ENCODE data around the gene LONP2.
"Not testable (repeated sequence)": the region's sequence is repeated elsewhere in the genome, so short reads cannot be mapped to it uniquely, and the experiment has no call there.

Gene LONP2

DNA sequence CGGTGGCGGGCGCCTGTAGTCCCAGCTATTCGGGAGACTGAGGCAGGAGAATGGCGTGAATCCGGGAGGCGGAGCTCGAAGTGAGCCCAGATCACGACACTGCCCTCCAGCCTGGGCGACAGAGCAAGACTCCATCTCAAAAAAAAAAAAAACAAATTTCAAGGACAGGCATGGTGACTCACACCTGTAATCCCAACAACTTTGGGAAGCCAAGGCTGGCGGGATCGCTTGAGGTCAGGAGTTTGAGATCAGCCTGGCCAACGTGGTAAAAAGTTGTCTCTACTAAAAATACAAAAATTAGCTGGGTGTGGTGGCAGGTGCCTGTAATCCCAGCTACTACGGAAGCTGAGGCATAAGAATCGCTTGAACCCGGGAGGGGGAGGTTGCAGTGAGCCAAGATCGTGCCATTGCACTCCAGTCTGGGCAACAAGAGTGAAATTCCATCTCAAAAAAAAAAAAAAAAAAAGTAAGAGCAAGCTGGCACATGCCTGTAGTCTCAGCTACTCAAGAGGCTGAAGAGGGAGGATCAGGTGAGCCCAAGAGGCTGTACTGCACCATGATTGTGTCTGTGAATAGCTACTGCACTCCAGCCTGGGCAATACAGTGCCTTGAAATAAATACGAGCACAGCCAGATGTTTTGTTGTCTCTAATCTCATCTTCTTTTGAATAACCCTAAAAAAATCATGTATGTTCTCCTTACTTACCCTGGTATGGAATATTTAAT is 126.7 kb downstream of the LONP2 start:
- DNase-seq = not testable (repeated sequence)

DNA sequence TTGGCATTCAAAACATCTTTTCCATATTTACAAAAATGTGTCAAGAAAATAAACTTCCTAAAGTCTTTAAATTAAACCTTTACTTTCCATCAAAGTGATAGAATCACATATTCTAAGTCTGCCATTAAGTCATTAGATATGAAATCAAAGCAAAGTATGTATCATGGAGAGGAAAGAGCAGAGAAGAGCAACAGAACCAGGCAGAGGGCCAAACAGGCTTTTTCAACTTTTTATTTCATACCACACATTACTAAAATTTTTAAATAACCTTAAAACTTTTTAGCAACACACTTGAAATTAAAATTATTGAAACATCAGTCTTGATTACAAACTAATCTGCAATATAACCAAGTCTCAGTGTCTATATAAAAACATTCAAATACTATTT is 127.3 kb downstream of the LONP2 start:
- DNase-seq = no peak

DNA sequence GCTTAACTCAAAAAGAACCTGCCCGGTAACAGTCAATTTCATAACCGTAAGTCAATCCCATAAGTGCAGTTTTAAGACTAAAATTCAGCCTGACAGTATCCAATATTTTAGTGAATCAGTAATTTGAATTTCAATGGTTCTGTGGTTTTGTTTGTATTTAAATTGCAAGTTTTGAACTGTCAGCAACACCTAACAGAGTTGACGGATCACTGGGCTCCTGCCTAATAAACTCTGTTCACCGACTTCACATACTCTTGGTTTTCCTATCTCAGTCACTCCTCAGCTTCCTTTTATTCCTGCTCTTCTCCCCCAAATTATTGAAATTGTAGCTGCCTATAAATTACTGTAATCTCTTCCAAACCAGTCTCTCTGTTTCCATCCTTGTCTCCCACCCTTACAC is 128.6 kb downstream of the LONP2 start:
- no peak for DNase-seq

DNA sequence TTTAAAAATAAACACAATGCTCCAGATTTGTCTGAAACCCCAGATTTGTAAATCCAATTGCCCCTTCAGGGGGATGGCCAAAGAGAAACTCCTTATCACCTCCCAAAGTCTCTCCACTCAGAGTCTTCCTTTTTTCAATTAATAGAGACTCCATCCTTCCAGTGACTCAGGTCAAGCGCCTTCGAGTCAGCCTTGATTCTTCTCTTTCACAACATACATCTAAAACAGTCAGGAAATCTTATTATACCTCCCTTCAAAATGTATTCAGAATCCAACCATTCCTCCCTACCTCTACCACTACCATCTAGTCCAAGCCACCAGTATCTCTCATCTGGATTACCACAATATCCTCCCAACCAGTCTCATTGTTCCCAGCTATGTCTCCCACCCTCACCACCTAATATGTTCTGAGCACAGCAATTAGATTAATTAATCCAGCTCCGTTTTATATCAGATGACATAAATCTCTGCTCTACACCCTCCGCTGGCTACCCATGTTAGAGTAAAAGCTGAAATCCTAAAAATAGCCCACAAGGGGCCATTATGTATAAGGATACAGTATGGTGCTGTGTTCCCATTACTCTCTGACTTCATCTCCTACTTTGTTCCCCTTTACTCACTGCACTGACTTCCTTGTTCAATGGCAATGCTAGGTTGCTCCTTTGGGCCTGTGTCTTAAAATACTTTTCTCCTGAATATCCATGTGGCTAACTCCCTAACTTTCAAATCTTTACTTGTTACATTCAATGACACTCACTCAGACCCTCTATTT is 129.3 kb downstream of the LONP2 start:
- no peak for DNase-seq

DNA sequence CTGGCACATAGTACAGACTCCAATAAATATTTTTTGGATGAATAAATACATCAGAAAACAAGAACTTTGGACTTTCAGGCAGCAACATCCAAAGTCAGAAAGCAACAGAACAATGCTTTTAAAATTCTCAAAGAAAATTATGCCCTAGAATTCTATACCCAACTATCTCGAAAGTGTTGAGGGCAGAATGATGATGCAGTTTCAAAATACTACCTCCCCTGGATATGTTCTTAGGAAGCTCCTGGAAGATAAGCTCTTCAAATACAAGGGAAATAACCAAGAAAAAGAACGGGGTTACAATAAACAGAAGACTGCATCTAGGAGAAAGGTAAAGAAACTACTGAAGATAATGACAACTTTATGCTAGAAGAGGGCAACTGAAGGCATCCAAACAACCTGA is 130.2 kb downstream of the LONP2 start:
- DNase-seq = no peak

DNA sequence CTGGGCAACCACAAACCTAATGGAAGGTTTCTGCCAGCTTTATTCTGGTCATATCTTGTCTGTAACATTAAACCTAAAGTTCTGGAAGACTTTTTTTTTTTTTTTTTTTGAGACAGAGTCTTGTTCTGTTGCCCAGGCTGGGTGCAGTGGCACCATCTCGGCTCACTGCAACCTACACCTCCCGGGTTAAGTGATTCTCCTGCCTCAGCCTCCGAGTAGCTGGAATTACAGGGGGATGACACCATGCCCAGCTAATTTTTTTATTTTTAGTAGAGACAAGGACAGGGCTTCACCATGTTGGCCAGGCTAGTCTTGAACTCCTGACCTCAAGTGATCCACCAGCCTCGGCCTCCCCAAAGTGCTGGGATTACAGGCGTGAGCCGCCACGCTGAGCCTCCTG is 133.2 kb downstream of the LONP2 start:
- not testable (repeated sequence) for DNase-seq

DNA sequence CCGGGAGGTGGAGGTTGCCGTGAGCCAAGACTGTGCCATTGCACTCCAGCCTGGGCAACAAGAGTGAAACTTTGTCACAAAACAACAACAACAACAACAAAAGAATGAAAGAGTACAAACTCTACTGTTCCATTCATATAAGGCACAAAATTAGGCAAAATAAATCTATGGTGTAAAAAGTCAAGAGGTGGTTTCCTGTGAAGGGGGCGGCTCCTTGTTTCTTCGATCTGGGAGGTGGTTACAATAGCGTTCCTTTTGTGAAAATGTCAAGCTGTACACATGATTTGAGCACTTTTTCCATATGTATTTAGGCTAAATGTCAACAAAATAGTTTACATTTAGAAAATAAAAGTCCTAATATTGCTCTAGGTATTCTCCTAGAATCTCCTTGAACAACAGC is 134.2 kb downstream of the LONP2 start:
- no peak for DNase-seq

DNA sequence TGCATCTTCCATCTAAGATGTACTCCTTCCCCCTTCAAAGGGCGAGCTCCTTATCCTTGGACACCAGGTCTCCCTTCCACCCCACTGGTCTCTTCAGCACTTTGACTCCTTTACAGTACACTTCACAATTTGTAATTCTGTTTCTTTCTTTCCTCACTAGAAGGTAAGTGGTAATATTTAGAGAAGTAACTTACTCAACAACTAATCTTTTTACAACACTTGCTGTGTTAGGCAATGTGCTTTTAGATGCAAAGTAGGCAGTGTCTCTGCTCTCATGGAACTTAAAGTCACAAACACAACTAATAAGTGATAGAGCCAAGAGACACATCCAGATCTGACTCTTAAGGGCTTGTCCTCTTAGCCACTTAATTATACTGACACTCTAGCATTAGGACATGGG is 134.7 kb downstream of the LONP2 start:
- no peak for DNase-seq

DNA sequence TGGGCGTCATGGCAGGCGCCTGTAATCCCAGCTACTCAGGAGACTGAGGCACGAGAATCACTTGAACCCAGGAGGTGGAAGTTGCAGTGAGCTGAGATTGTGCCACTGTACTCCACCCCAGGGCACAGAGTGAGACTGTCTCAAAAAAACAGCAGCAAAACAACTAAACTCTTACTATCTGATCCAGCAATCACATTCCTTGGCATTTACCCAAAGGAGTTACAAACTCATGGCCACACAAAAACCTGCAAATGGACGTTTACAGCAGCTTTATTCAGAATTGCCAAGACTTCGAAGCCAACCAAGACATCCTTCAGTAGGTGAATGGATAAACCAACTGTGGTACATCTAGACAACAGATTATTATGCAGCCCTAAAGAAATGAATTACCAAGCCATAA is 137.1 kb downstream of the LONP2 start:
- no peak for DNase-seq

DNA sequence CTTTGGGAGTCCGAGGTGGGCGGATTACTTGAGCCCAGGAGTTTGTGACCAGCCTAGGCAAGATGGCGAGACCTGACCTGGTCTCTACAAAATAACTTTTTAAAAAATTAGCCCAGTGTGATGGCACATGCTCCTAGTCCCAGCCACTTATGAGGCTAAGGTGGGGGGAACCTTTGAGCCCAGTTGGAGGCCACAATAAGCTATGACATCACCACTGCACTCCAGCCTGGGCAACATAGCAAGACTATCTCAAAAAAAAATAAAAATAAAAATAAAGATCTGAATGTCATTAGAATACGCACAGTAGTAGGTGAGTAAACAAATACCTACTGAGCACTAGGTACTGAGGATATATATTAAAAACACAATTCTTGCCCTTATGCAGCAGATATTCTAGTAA is 138.0 kb downstream of the LONP2 start:
- no peak for DNase-seq

DNA sequence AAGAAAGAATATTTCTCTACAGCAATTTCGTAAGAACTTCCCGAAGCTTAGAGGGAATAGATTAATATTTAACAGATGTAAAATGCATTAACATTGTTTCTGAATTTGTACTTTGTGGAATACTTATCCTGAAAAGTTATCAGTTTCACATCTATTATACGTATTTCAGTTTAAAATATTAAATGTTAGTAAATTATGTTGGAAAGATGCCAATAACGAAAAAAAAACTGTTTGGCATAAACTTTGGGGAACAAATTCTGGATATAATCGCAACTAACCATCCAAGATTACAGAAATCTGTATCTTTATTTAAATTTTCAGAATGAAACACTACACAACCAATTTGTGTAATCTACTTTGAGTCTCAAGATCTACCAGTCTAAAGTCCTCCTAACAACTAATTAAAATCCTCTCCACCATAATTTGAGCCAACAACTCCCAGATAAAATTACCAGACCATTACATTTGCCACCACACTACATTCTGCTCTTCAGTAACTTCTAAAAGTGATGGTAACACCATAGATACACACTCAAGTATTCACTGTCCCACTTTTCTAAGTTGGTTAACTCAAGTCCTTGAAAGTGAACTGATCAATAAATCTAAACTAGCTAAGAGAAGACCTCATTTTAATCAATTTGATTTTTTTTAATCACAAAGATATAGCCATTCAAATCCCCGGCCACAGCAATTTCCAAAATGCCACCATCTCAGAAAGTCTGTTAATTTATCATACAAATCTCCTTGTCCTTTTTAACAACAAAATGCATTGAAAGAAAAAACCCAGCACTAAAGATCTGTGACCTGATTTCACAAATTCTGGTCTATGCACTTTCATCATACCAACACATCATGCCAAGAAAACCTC is 139.1 kb downstream of the LONP2 start:
- DNase-seq = no peak

DNA sequence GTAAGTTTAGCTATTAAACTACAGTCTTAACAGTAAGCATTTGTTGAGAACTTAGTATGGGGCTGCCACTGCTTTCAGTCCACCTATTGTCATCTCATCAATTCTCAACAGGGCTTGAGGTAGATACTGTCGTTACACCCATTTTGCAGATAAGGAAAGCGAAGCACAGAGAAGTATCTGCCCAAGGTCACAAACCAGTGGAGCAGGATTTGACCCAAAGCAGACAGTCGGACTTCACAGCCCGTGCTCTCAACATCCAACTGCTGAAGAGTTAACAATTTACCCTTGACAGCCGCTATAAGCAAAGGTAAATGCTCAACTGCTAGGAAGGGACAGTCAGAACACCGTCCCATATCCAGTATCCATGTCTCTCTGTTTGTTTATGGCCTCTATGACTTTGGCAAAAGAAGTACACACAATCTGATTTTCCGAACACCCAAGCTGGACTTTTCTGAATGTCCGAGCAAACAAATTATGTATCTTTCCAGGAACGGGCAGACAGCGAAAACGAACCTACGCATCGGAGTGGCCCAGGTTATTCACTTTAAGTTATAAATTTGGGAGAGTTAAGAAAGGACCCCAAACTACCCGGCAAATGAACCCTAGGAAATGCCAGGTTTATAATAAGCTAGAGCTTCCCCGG is 139.9 kb downstream of the LONP2 start:
- DNase-seq = no peak

DNA sequence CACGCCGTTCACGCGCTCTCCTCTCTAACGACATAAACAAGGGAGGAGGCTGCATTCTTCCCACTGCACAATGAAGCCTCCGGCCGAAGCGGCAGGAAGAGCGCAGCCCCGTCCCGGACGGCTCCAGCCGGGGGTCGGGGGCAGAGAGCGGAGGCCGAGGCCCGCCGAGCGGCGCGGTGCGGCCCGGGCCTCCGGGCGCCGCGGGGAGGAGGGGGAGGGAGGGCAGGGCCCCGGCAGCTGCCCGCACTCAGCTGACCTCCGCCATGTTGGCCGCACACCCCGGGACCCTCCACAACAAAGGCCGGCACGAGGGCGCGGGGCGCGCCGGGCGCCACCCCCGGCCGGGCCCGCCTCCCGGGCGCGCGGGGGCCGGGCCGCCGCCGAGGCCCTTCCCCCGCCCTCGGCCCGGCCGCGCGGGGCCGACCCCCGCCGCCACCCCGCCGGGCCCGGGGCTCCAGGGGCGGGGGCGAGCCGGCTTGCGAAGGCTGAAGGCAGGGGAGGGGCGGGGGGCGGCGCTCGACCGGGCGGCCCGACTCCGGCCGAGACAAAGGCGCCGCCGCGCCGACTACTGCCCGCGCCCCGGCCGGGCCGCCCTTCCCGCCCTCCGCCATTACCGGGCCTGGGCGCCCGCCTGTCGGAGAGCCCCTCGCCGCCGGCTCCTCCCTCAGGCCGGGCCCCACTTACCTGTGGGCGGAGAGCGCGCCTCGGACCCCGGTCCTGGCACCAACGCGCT is 140.6 kb downstream of the LONP2 start:
- DNase-seq = peak; percentile 26

DNA sequence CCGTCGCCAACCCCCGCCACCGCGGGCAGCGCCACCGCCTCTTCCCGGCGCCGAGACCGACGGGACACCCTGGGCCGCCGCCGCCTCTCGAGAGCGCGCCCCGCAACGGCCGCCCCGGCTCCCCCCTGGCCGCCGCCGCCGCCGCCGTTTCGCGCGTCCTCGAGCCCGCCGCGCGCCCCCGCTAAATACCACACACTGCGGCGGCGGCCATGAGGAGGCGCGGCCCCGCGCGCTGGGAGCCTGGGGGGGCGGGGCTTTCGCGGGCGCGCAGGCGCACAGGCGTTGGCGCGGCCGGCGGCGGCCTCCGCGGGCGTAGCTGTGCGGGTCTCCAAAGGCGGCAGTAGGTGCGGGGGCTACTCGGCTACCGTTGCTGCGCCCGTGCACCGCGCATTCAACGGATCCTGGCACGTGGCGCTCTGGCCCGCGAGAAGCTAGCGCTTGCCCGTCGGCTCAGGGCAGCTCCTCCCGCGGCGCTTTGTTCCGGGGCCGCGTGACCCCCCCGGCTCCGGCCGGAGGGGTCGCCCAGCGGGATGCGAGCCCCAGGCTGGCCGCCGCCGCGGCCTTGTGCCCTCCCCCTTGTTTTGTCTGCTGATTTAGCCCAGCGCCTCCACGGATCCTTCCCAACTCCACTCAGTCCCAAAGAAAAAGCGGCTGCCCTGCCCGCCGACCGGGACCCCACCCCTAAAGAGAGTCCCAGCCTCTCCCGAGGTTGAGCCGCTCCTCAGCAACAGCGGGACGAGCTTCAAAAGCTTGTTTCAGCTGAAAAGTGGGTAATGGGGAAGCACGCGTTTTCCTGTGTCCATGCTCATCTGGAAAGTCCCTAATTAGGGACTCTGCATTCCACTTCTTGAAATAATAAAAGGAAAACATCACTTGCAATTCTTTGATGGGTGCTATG is 141.4 kb downstream of the LONP2 start, which contains the start of gene SIAH1:
Gene SIAH1, minus strand, starts transcription at position 161 of the 898 bp plus-strand sequence. CDS start 22,985 bp downstream, outside the sequence.
- peak; percentile 90 for DNase-seq

DNA sequence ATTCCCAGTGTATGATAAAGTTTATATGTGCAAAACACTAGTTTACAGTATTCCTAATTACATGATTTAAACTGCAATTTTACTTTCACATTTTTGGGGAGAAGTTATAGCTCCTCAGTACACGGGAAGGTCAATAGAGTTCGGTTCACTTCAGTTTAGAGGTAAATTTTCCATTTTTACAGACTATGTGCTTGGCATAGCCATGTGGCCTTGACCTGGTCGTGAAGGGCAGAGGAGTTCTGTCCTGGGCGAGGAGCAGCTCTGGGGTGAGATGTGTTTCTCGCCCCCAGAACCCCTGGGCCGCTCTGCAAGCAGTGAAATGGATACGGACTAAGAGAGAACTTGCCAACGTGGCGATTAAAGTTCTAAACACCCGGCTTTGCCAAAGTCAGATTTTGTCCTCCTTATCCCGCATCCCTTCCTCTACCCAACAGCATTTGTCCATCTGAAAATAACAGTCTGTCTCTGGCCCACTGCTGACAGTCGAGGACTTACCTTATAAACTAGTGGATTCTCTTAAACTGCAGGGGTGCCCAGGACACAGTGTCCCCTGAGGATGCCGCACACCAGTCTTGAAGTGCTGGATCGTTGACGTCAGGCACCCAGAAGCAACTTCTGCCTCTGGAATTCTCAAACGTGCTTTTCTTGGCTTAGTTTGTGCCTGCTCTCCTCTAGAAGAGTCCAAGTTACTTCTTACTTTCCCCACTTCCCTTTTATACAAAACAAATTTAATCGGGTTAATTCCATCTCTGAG is 142.6 kb downstream of the LONP2 start:
- no peak for DNase-seq

DNA sequence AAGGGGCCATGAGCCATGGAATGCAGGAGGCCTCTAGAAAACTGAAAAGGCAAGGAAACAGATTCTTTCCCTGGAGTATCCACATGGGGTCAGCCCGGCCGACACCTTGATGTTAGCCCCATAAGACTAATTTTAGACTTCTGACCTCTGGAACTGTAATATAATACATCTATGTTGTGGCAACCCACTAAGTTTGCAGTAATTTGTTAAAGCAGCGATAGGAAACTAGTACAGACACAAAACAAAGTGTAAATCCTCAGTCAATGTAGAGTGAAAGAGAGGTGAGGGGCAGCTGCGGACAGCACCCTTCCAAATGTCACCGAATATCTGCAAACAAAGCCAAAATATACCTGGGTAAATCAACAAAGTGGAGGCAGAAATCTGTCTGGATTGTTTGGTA is 148.3 kb downstream of the LONP2 start:
- no peak for DNase-seq

DNA sequence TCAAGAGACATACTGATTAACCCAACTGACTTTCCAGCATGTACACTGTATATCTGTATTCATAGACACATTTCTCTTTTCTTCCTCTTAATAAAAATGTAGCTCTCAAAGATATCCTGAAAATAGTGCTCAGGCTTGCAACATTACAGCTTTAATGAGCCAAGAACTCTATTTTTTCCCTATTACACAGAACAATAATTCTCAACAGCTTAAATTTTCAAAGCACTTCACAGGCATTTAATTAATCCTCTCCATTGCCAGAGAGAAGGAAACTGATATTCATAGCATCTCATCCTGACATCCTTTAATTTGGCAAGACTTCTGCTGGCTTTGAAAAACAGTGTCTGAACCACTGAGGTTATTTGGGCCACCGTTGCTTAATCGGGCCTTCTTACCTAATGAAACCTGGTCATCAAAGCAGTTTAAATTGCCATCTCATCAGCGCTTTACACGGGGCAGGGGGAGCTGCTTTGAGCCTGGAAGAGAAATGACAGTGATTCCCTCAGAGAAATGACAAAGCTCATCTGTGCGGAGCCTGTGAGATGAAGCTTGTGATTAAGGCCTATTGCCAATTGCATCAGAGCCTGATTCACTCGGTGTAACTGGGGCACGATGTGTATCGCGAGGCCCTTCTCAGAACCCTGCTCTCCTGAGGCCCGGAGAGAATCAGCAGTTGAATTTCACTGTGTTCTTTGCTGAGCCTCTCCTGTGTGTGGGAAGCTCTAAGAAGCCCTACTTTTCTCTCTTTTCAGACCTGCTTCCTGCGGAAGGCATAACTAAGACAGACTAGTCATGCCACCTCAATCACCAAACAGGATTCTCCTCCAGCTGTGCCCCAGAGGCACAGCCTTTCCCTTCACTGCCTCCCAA is 149.6 kb downstream of the LONP2 start:
- peak; percentile 3 for DNase-seq

DNA sequence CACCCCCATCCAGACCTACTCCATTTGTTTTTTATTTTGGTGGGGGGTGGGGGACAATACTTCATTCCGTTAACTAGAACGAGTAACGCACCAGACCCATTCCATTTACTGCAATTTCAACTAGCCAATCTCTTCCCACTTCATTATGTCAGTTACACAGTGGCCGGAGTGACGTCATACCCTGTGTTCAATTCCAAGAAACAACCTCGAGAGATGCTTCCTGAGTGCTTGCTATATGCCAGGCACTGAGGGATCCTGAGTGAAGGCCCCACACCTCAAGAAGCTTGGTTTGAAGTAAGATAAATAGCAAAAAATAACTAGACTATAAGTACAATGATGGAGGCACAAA is 150.2 kb downstream of the LONP2 start:
- no peak for DNase-seq

DNA sequence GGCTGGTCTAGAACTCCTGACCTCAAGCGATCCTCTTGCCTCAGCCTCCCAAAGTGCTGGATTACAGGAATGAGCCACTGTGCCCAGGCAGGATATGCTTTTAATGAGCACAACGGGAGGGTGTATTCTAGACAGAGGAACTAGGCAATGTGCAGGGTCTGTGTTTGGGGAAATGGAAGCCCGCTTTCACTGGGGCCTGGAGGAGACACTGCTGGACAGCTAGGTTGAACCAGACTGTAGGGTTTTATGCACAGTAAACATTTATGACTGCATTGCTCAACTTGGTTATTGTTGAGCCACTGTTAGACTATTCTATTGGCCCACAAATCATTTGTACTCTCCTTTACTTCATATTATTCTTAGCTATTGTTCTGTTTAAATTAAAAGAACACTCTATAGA is 151.3 kb downstream of the LONP2 start:
- no peak for DNase-seq
